ENCODE data around the gene HAAO. TPM values are rescaled to one million over a fixed set of nuclear protein-coding genes. Genes with fewer than 3 reads are reported as not detected.

HAAO gene
- total RNA-seq, 1 experiment from 2014 or later = not detected

- DNase-seq (ENCODE audit: low read depth) = no peak
These were observed 1.2 kb upstream of the HAAO start for GRCh38 chr2:42793334-42794270.

GRCh38 chr2:42792087-42792582, 248 bp downstream of the HAAO start:
- no peak for DNase-seq (ENCODE audit: low read depth)

DNA sequence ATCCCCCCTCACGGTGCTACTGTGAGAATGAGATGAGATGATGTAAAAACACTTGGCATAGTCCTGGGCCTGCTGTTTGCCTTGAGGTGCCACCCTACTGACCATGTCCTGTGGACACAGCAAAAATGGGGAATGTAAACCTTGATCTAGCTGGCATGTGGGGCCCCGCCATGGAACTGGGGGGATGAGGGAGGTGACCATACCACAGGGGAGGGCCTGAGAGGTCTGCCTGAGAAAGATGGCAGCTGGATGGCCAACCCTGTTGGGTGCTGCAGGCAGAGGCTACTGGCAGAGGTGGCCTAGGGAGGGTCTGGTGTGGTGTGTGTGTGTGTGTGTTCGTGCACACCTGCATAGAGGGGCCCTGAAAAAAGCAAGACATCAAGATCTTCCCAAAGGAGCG, 777 bp downstream of the HAAO start:
- no peak for DNase-seq (ENCODE audit: low read depth)

DNA sequence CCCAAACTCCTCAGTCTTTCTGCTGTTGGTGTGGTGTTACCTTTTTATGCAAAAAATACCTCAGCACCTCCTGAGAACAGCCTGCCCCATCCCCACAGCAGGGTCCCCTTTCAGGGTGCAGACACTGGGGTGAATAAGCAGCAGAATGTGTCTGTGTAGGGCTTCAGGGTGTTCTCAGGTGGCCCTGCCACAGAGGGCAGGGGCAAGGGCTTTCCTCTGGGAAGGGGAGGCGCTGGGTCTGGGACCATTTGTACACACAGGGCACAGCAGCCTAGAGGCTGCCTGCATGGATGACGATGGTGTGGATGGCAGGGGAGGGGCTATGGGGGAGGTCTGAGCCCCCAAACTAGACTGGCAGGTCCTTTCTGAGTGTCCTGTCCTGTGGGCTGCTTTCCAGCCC, 2.6 kb downstream of the HAAO start:
- DNase-seq (ENCODE audit: low read depth) = no peak

GRCh38 chr2:42788882-42789281, 3.5 kb downstream of the HAAO start:
- DNase-seq (ENCODE audit: low read depth) = peak; percentile 15

DNA sequence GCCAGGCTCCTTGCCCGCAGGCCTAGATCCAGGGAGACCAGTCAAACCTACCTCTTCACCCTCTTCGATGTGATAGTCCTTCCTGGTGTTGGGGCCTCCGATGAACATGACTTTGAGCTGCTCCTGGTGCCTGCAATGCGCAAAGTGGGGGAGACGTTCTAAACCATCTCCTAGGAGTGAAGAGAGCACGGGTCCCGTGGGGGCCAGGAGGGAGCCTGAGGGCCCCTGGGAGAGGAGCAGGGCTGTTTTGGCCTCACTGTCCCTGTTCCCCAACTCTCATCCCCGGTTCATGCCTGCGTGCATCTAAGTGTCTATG, 3.9 kb downstream of the HAAO start:
- no peak for DNase-seq (ENCODE audit: low read depth)

- DNase-seq (ENCODE audit: low read depth) = no peak
These were observed 4.5 kb downstream of the HAAO start for GRCh38 chr2:42787788-42788477.

DNA sequence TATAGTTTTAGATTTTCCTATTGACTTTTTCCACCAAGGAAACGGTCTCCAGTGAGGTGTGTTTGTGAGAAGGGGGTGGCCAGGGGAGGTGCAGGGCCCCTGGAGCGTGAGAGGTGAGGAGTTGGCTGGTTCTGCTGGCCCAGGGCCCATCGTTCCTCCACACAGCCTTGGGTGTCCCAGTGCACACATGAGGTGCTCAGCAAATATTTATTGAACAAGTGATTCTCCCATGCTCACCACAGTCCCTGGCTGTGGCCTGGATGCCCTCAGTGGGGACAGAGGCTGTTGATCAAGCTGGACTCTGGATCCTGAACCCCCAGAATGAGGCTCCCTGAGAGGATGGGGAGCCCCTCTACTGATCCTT, 5.0 kb downstream of the HAAO start:
- DNase-seq (ENCODE audit: low read depth) = no peak

- no peak for DNase-seq (ENCODE audit: low read depth)
These were observed 5.6 kb downstream of the HAAO start for GRCh38 chr2:42786561-42787345.

DNA sequence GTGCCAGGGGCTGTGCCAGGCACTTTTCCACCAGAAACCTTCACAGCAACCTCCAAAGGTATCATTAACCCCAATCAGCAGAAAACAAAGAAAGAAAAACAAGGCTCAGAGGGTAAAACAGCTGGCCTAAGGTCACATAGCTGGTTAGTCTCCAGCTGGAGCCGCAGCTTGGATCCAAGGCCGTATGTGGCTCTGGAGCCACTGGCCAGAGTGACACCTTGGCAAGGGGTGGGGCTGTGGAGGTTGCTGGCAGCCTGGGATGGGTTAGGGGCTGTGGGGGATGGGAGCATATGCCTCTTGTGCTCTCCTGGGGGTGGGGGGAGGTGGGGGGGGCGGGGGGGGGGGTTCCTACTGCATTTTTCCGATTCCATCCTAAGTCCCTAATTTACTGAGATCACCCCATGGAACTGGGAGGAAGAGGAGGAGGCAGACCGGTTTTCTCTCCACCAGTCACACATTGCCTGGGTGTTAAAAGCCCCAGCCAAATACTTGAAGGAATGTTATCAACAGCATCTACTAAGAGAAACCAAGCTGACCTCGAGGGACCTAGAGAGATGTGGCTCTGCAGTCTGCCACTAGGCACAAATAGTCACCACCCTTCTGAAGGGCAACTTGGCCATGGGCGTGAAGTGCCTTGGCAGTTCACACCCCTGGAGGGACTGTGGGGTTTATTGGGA, 8.0 kb downstream of the HAAO start:
- no peak for DNase-seq (ENCODE audit: low read depth)

DNA sequence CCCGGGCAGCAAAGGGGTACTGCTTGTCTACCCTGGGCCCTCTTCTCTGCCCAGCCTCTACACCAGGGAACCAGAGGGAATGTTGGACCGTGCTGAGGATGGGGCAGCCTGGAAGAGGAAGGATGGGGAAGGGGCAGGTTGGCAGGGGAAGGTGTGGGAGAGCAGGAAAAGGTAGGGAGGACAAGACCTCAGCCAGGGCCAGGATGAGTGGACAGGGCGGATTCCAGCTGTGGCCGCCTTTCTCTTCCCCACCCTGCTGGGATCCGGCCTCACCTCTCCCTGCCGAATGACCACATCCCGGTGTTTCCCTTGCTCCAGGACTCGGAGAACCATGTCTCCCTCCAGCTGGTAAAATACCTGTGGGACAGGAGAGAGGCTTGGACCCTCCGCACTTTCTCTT, 8.9 kb downstream of the HAAO start:
- no peak for DNase-seq (ENCODE audit: low read depth)

DNA sequence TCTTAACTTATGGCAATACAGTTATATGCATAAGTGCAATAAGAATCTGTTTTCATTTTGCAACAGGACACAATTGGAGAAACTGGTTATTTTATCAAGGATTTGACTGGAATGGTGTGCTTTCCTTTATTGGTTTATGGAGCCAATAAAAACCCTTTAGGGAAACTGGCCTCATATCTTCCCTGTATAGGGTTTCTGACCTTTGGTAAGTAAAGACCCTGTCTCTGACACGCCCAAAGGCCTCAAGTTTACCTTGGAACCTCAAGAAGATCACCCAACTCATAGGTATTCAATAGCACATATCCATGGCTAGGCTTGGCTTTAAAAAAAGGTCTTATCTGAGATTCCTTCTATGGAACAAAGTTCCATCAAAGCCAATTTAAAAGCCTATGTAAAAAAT, 11.2 kb downstream of the HAAO start:
- no peak for DNase-seq (ENCODE audit: low read depth)

DNA sequence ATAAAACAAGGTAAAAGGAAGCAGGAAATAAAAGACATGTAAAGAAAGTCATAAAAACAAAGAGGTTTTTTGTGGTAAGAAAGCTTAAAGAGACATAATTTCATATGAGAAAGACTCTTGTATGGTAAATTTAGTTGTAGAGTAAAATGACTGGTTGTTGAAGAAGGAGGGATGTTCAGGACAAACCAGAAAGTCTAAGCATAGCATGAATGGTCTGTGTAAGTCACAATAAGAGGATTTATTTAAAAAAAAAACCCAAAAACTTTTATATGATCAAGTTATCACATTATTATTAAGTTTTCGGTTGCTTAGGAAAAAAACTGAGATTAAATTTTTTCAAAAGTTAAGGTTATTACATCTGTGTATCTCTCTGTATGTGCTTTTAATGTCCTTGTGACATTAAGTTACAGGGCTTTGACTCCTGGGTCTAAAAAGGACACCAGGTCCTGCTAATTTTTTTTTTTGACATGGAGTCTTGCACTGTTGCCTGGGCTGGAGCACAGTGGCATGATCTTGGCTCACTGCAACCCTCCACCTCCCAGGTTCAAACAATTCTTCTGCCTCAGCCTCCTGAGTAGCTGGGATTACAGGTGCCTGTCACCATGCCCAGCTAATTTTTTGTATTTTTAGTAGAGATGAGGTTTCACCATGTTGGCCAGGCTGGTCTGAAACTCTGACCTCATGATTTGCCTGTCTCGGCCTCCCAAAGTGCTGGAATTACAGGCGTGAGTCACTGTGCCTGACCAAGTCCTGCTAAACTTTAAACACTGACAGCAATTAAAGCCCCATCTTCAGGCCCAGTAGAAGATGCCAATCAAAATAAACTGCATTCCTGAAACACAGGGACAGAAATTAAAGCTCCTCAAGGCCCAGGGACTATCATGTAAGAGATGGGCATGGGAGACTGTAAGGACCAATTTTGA, 14.2 kb downstream of the HAAO start:
- peak; percentile 72 for DNase-seq (ENCODE audit: low read depth)

GRCh38 chr2:42775810-42776209, 16.6 kb downstream of the HAAO start:
- DNase-seq (ENCODE audit: low read depth) = no peak

DNA sequence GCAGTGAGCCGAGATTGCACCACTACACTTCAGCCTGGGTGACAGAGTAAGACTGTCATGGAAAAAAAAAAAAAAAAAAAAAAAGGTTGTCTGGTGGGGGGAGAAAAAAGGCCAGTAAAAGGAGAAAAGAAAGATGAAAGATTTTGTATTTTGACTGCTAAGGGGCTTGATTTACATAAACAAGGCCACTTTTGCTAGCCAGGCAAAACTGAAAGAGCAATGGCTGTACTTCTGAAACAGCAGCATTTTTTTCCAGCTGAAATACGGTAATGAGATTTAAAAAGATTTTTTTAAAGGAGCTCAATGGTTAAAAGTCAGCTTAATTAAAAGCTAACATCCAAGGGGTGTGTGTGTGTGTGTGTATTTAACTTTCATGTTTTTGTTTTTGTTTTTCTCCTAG, 17.2 kb downstream of the HAAO start:
- no peak for DNase-seq (ENCODE audit: low read depth)

GRCh38 chr2:42771546-42772153, 20.7 kb downstream of the HAAO start:
- no peak for DNase-seq (ENCODE audit: low read depth)

GRCh38 chr2:42770288-42771131, 21.9 kb downstream of the HAAO start:
- peak; percentile 37 for DNase-seq (ENCODE audit: low read depth)

DNA sequence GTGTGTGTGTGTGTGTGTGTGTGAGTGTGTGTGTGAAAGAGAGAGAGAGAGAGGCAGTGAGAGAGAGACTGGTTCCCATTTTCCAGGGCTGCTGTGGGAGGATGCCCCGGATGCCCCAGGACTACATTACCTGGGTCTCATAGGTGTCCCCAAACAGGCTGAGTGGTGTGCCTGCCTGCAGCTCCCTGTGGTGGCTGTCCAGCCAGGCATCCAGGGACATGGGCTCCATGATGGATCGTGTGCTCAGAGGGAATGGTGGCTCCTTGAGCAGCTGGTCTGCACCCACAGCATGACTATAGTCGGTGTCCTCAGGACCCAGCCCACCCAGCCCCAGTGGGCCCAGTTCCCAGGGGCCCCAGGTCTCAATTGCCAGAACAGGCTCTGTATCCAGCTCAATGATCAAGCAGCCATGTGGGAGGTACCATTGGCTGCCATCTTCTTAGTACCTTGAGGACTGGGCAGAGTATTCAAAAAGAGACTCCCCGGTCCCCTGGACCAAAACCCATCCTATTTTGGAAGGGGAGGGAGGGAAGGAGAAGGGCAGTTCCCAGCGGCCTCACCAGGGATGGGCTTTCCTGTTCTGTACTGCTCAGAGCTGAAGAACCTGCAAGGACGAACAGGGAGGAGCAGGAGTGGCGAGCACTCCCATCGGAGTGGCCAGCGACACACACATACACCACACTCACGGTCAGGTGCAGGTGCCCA, 22.6 kb downstream of the HAAO start:
- DNase-seq (ENCODE audit: low read depth) = no peak
